GM12878 (cell line): ENCODE data around the gene NUMA1. TPM values are rescaled to one million over a fixed set of nuclear protein-coding genes. Genes with fewer than 3 reads are reported as not detected.
A peak's percentile ranks its signal among the peaks of the same experiment; 100 is the strongest.

Experiments used
- CREM ChIP-seq: IDR thresholded peaks from 2 replicates; pipeline ENCODE4 v1.6.1; 2014; ENCODE audit warnings: antibody characterized with exemption, low read depth
- EP300 ChIP-seq, 2 experiments: fragments of 150-350 bp in 1 of 2; IDR thresholded peaks; 2 replicates each; pipeline ENCODE4 v1.6.1; 2011 to 2012; ENCODE audit warnings: low read depth in 2 of 2, low read length in 2 of 2, borderline replicate concordance in 1 of 2, improper control_type of control experiment in 1 of 2, inconsistent platforms in 1 of 2; ENCODE audit not compliant: control insufficient read depth in 1 of 2
- FOS ChIP-seq: IDR thresholded peaks from 3 replicates; pipeline ENCODE4 v1.6.1; 2011; ENCODE audit warnings: borderline replicate concordance; ENCODE audit not compliant: insufficient read length; ENCODE audit errors: extremely low read depth
- HDGF ChIP-seq: fragments of 450-650 bp; IDR thresholded peaks from 2 replicates; pipeline ENCODE4 v1.6.1; 2016; ENCODE audit warnings: antibody characterized with exemption
- JUND ChIP-seq: IDR thresholded peaks from 2 replicates; pipeline ENCODE4 v1.6.1; 2012; ENCODE audit warnings: low read depth, mild to moderate bottlenecking, low read length, improper control_type of control experiment, moderate library complexity
- PML ChIP-seq: IDR thresholded peaks from 2 replicates; pipeline ENCODE4 v1.6.1; 2012; ENCODE audit warnings: low read length, inconsistent platforms
- POU2F2 ChIP-seq: IDR thresholded peaks from 3 replicates; pipeline ENCODE4 v1.6.1; 2011; ENCODE audit warnings: low read depth, mild to moderate bottlenecking, low read length, borderline replicate concordance
- RAD51 ChIP-seq: fragments of 450-650 bp; IDR thresholded peaks from 2 replicates; pipeline ENCODE4 v1.6.1; 2016; ENCODE audit warnings: moderate library complexity, mild to moderate bottlenecking, inconsistent platforms
- SPI1 ChIP-seq: IDR thresholded peaks from 2 replicates; pipeline ENCODE4 v1.6.1; 2011; ENCODE audit warnings: low read depth, mild to moderate bottlenecking, low read length, moderate library complexity, borderline replicate concordance; ENCODE audit not compliant: insufficient read depth
- polyA plus RNA-seq, 11 experiments: library from polyadenylated mRNA; depleted of rRNA in 4 of 11; unstranded in 6 of 11; stranded (reverse) in 5 of 11; fragments of >200 nt; fragmentation: Nextera tagmentation in 4 of 11; fragmentation: Illumina TruSeq in 1 of 11; extraction: Ambion mirVana in 4 of 11; extraction: Trizol in 1 of 11; gene quantifications; 1 replicate in 1 of 11; 2 replicates in 10 of 11; pipeline versions ENCODE4 v1.2.1 to v1.2.3, GENCODE V29; 2011 to 2016; ENCODE audit warnings: inconsistent platforms in 2 of 11, missing spikeins in 2 of 11, low read depth in 1 of 11
- total RNA-seq, 4 experiments: library from RNA; depleted of rRNA in 3 of 4; stranded (reverse); fragments of >200 nt in 3 of 4; fragmentation: Illumina TruSeq in 1 of 4; extraction: Trizol in 1 of 4; gene quantifications; 2 replicates each; pipeline versions ENCODE4 v1.2.1 to v1.2.3, GENCODE V29; 2013 to 2021
- TF ChIP-seq, protein P1 (sequence below): fragments of 450-650 bp; conservative IDR thresholded peaks from 2 replicates; pipeline ENCODE4 v1.6.1; 2017; ENCODE audit warnings: mild to moderate bottlenecking, moderate library complexity
- TF ChIP-seq, protein P2 (sequence below): fragments of 450-650 bp; IDR thresholded peaks from 2 replicates; pipeline ENCODE4 v1.6.1; 2016; ENCODE audit warnings: mild to moderate bottlenecking, moderate library complexity, borderline replicate concordance
- TF ChIP-seq, protein P3 (sequence below): fragments of 450-650 bp; IDR thresholded peaks from 2 replicates; pipeline ENCODE4 v1.6.1; 2016; ENCODE audit warnings: mild to moderate bottlenecking
- TF ChIP-seq, protein P4 (sequence below): IDR thresholded peaks from 2 replicates; pipeline ENCODE4 v1.6.1; 2012; ENCODE audit warnings: low read length, inconsistent platforms
- TF ChIP-seq, protein P5 (sequence below): fragments of 450-650 bp; IDR thresholded peaks from 2 replicates; pipeline ENCODE4 v1.6.1; 2018; ENCODE audit warnings: mild to moderate bottlenecking, low read depth, moderate library complexity; ENCODE audit not compliant: partially characterized antibody

Gene NUMA1
- total and polyA plus RNA-seq, 10 of the 15 experiments (the other 5 are each of a cell fraction or from before 2014, with no cell fraction given): 5.5 to 111 (median 61.0) TPM

DNA sequence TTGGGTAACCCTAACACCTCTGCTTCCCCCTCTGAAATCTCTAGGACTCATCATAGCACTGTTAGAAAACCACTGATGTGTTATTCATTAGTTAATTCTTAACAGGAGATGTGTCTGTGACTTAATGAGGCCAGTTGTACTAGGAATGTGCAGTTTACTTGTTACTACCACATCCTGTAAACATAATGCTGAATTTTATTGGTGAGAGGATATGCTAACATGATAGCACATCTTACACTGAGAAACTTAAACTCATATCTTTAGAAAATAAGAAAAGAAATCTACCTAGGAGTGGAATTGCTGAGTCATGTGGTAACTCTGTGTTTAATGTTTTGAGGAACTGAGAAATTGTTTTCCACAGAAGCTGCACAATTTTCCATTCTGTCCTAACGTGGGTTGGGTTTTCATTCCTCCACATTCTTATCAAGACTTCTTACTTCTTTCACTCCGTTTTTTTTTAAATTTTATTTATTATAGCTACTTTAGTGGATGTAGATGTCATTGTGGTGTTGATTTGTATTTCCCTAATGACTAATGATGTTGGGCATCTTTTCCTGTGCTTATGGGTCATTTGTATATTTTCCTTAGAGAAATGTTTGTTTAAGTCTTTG is 117.8 kb downstream of the NUMA1 start (continued):
- TF ChIP-seq, protein P1, sequence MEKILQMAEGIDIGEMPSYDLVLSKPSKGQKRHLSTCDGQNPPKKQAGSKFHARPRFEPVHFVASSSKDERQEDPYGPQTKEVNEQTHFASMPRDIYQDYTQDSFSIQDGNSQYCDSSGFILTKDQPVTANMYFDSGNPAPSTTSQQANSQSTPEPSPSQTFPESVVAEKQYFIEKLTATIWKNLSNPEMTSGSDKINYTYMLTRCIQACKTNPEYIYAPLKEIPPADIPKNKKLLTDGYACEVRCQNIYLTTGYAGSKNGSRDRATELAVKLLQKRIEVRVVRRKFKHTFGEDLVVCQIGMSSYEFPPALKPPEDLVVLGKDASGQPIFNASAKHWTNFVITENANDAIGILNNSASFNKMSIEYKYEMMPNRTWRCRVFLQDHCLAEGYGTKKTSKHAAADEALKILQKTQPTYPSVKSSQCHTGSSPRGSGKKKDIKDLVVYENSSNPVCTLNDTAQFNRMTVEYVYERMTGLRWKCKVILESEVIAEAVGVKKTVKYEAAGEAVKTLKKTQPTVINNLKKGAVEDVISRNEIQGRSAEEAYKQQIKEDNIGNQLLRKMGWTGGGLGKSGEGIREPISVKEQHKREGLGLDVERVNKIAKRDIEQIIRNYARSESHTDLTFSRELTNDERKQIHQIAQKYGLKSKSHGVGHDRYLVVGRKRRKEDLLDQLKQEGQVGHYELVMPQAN: peak; percentile 52
- peak; percentile 58 for TF ChIP-seq RAD51
- no peak for TF ChIP-seq FOS
- peak in 1 of 2 experiments; percentile 83; a peak in 1 of 4 replicates for TF ChIP-seq EP300 (IDR thresholded peaks at IDR 0.05; ENCODE audit: borderline replicate concordance in 1 of 2, control insufficient read depth in 1 of 2, low read depth in 2 of 2, low read length in 2 of 2)
- TF ChIP-seq, protein P2, sequence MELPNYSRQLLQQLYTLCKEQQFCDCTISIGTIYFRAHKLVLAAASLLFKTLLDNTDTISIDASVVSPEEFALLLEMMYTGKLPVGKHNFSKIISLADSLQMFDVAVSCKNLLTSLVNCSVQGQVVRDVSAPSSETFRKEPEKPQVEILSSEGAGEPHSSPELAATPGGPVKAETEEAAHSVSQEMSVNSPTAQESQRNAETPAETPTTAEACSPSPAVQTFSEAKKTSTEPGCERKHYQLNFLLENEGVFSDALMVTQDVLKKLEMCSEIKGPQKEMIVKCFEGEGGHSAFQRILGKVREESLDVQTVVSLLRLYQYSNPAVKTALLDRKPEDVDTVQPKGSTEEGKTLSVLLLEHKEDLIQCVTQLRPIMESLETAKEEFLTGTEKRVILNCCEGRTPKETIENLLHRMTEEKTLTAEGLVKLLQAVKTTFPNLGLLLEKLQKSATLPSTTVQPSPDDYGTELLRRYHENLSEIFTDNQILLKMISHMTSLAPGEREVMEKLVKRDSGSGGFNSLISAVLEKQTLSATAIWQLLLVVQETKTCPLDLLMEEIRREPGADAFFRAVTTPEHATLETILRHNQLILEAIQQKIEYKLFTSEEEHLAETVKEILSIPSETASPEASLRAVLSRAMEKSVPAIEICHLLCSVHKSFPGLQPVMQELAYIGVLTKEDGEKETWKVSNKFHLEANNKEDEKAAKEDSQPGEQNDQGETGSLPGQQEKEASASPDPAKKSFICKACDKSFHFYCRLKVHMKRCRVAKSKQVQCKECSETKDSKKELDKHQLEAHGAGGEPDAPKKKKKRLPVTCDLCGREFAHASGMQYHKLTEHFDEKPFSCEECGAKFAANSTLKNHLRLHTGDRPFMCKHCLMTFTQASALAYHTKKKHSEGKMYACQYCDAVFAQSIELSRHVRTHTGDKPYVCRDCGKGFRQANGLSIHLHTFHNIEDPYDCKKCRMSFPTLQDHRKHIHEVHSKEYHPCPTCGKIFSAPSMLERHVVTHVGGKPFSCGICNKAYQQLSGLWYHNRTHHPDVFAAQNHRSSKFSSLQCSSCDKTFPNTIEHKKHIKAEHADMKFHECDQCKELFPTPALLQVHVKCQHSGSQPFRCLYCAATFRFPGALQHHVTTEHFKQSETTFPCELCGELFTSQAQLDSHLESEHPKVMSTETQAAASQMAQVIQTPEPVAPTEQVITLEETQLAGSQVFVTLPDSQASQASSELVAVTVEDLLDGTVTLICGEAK: no peak
- TF ChIP-seq HDGF: no peak
- peak; percentile 67; the same call in 1 of the 2 replicates for TF ChIP-seq CREM
- peak; percentile 92 for TF ChIP-seq SPI1
- TF ChIP-seq, protein P3, sequence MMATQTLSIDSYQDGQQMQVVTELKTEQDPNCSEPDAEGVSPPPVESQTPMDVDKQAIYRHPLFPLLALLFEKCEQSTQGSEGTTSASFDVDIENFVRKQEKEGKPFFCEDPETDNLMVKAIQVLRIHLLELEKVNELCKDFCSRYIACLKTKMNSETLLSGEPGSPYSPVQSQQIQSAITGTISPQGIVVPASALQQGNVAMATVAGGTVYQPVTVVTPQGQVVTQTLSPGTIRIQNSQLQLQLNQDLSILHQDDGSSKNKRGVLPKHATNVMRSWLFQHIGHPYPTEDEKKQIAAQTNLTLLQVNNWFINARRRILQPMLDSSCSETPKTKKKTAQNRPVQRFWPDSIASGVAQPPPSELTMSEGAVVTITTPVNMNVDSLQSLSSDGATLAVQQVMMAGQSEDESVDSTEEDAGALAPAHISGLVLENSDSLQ: no peak
- TF ChIP-seq, protein P4, sequence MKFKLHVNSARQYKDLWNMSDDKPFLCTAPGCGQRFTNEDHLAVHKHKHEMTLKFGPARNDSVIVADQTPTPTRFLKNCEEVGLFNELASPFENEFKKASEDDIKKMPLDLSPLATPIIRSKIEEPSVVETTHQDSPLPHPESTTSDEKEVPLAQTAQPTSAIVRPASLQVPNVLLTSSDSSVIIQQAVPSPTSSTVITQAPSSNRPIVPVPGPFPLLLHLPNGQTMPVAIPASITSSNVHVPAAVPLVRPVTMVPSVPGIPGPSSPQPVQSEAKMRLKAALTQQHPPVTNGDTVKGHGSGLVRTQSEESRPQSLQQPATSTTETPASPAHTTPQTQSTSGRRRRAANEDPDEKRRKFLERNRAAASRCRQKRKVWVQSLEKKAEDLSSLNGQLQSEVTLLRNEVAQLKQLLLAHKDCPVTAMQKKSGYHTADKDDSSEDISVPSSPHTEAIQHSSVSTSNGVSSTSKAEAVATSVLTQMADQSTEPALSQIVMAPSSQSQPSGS: peak; percentile 73
- TF ChIP-seq POU2F2: no peak
- TF ChIP-seq, protein P5, sequence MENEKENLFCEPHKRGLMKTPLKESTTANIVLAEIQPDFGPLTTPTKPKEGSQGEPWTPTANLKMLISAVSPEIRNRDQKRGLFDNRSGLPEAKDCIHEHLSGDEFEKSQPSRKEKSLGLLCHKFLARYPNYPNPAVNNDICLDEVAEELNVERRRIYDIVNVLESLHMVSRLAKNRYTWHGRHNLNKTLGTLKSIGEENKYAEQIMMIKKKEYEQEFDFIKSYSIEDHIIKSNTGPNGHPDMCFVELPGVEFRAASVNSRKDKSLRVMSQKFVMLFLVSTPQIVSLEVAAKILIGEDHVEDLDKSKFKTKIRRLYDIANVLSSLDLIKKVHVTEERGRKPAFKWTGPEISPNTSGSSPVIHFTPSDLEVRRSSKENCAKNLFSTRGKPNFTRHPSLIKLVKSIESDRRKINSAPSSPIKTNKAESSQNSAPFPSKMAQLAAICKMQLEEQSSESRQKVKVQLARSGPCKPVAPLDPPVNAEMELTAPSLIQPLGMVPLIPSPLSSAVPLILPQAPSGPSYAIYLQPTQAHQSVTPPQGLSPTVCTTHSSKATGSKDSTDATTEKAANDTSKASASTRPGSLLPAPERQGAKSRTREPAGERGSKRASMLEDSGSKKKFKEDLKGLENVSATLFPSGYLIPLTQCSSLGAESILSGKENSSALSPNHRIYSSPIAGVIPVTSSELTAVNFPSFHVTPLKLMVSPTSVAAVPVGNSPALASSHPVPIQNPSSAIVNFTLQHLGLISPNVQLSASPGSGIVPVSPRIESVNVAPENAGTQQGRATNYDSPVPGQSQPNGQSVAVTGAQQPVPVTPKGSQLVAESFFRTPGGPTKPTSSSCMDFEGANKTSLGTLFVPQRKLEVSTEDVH: peak; percentile 25
- 0 out of 2 replicates have a peak, but pooled peaks have one; percentile 19 for TF ChIP-seq JUND
- peak; percentile 58; the same call in 1 of the 2 replicates for TF ChIP-seq PML
